ENCODE measurements around the gene SRGAP1. TPM values are rescaled to one million over a fixed set of nuclear protein-coding genes. Genes with fewer than 3 reads are reported as not detected.
"Not testable (repeated sequence)": the region's sequence is repeated elsewhere in the genome, so short reads cannot be mapped to it uniquely, and the experiment has no call there.

SRGAP1 gene
- total RNA-seq, 2 donors from 2014 or later, result 0.19 to 1.0 TPM

GRCh38 chr12:64018116-64018515 lies 173.6 kb downstream of the SRGAP1 start:
- H3K27me3 Mint-ChIP-seq; ATAC-seq; H3K36me3 Mint-ChIP-seq; H3K4me1 Mint-ChIP-seq (ENCODE audit: low read depth in 2 of 2); DNase-seq (ENCODE audit: low spot score); H3K4me3 Mint-ChIP-seq; H3K27ac Mint-ChIP-seq; H3K9me3 Mint-ChIP-seq: not testable (repeated sequence)

GRCh38 chr12:64018524-64018923 lies 174.0 kb downstream of the SRGAP1 start:
- DNase-seq (ENCODE audit: low spot score) (no peak), ATAC-seq (no peak)
- Mint-ChIP-seq H3K27ac (no peak overlapping the region), H3K4me3 (no peak overlapping the region), H3K9me3 (no peaks in the 10 kb centered on the region), H3K4me1 (ENCODE audit: low read depth in 2 of 2) (no peaks in the 10 kb centered on the region), H3K27me3 (peaks cover 0 to 8% of the 10 kb centered on the region in 2 donors), H3K36me3 (no peaks in the 10 kb centered on the region)

DNA sequence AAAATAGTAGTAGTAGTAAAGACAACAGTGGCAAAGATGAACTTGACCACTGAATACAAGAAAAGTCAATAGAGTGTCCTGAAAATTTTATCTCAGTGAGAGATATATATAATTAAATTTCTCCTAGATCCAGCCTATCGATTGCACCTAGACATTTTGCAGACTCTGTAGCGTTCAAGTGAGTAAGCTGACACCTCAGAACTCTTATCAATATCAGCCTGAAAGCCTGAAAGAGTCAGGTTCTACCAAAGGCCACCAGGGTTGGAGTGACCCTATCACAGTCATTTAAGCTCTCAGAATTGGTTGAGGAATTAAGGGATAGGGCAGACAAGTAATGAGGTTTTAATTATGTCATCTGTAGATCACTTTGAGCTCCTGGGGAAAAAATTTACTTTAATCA lies 174.6 kb downstream of the SRGAP1 start:
- DNase-seq (ENCODE audit: low spot score), result no peak
- no peak overlapping the region for H3K4me3 Mint-ChIP-seq
- H3K27me3 Mint-ChIP-seq, result peaks cover 0 to 8% of the 10 kb centered on the region in 2 donors
- no peaks in the 10 kb centered on the region for H3K4me1 Mint-ChIP-seq (ENCODE audit: low read depth in 2 of 2)
- ATAC-seq, result no peak
- no peaks in the 10 kb centered on the region for H3K36me3 Mint-ChIP-seq
- no peaks in the 10 kb centered on the region for H3K9me3 Mint-ChIP-seq
- H3K27ac Mint-ChIP-seq, result no peak overlapping the region

- DNase-seq (ENCODE audit: low spot score) (no peak), ATAC-seq (no peak)
- H3K9me3 Mint-ChIP-seq, result no peaks in the 10 kb centered on the region
Observed at GRCh38 chr12:64019654-64020053, 175.2 kb downstream of the SRGAP1 start.

DNA sequence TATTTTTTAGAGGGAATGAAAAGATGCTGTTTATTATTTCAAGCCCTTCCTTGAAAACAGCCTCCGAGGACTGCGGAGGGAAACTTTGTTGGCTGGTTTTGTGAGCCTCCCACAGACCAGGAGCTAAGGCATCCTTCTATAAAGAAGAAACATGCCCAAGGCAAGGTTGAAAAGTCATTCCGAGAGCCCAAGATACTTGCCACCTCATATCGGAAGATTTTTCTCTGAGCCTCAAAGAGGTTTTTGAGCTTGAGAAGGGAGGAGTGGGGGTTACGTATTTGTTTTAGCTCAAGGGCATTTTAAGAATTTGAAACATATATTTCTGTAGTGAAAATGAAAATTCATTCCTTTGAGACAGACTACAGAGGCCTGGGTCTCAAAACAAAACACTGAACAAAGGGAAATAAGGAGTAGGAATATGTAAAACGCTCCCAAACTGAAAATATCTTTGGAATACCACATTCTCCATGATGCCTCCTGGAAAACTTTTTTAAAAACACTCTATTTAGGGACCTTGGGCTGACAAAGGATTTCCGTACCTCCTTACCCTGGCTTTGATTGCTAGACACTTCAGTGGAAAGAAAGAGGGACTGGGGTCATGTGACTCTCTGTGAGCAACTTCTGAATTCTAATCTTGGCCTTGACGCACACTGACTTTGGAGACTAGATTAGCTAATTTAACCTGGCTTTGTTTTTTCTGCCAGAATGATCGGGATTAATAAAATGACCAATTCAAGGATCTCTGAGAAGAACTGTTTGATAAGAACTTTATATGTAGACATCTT lies 180.9 kb downstream of the SRGAP1 start:
- no peak overlapping the region for H3K4me3 Mint-ChIP-seq
- no peak for ATAC-seq
- no peak overlapping the region for H3K27ac Mint-ChIP-seq
- no peaks in the 10 kb centered on the region for H3K9me3 Mint-ChIP-seq
- no peaks in the 10 kb centered on the region for H3K36me3 Mint-ChIP-seq
- DNase-seq (ENCODE audit: low spot score), result no peak
- H3K27me3 Mint-ChIP-seq, result no peaks in the 10 kb centered on the region
- no peaks in the 10 kb centered on the region for H3K4me1 Mint-ChIP-seq (ENCODE audit: low read depth in 2 of 2)

More at GRCh38 chr12:64019654-64020053, 175.2 kb downstream of the SRGAP1 start:
- no peaks in the 10 kb centered on the region for H3K36me3 Mint-ChIP-seq
- H3K4me1 Mint-ChIP-seq (ENCODE audit: low read depth in 2 of 2), result no peaks in the 10 kb centered on the region
- no peak overlapping the region for H3K4me3 Mint-ChIP-seq
- no peak overlapping the region for H3K27ac Mint-ChIP-seq
- H3K27me3 Mint-ChIP-seq, result peaks cover 0 to 8% of the 10 kb centered on the region in 2 donors

- H3K27ac Mint-ChIP-seq, result no peak overlapping the region
- no peaks in the 10 kb centered on the region for H3K9me3 Mint-ChIP-seq
- H3K4me1 Mint-ChIP-seq (ENCODE audit: low read depth in 2 of 2), result no peaks in the 10 kb centered on the region
- H3K27me3 Mint-ChIP-seq, result no peaks in the 10 kb centered on the region
- ATAC-seq (no peak), DNase-seq (ENCODE audit: low spot score) (no peak)
- no peaks in the 10 kb centered on the region for H3K36me3 Mint-ChIP-seq
- H3K4me3 Mint-ChIP-seq, result no peak overlapping the region
Observed at GRCh38 chr12:64027311-64027710, 182.8 kb downstream of the SRGAP1 start.

- Mint-ChIP-seq H3K27ac (no peak overlapping the region), H3K4me1 (ENCODE audit: low read depth in 2 of 2) (no peaks in the 10 kb centered on the region), H3K27me3 (no peaks in the 10 kb centered on the region), H3K9me3 (no peaks in the 10 kb centered on the region), H3K36me3 (no peaks in the 10 kb centered on the region), H3K4me3 (no peak overlapping the region)
- DNase-seq (ENCODE audit: low spot score), result no peak
- ATAC-seq, result no peak
Observed at GRCh38 chr12:64028541-64028940, 184.0 kb downstream of the SRGAP1 start.

DNA sequence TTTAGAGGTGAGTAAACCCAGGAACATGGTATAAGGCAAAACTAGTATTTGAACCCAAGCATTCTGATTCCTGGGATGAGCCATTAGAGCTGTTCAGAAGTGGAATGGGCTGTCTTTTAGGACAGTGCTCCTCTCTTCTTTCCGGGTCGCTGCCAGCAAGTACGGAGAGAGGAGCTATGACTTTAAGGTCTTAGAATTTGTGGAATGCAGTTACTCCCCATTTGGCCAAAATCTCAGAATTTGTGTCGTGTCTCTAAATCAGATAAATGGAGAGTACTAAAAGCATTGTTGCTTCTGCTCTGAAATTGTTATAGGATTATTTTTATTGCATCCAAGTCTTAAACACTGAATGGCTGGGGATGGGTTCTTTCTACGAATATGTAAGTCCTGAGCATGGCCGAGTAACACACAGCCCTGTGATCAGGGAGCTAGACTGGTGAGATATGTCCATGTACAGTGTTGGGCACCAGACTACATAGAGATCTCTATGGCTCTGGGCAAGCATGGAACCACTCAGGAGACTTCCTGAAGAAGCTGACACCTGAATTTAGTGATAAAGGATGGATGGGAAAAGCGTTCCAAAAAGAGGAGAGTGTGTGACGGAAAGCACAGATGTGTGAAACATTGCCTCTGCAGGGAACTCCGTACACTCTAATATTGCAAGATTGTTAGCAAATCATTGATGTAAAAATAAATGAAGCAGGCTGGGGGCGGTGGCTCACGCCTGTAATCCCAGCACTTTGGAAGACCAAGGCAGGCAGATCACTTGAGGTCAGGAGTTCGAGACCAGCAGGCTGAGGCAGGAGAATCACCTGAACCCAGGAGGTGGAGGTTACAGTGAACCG lies 184.7 kb downstream of the SRGAP1 start:
- Mint-ChIP-seq H3K4me1 (ENCODE audit: low read depth in 2 of 2) (no peaks in the 10 kb centered on the region), H3K27ac (no peak overlapping the region), H3K36me3 (no peaks in the 10 kb centered on the region), H3K27me3 (no peaks in the 10 kb centered on the region), H3K4me3 (no peak overlapping the region), H3K9me3 (no peaks in the 10 kb centered on the region)
- ATAC-seq, result no peak
- DNase-seq (ENCODE audit: low spot score), result no peak

DNA sequence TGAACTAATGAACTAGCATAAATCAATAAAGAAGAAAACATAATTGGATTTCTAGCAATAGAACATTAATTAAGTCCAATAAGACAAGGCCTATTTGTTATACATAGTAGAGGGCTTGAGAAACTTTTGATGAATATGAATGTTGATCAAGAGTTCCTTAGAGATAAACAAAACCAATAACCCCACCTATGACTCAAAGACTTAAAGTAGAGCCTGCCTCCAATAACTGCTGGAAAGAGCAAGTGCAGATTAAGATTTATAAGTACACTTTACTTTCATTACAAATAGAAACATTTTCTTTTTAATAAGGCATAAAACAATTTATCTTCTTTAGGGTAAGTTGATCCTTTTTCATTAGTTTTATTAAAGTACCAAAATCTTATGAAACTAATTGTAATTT lies 185.7 kb downstream of the SRGAP1 start:
- Mint-ChIP-seq H3K9me3 (no peaks in the 10 kb centered on the region), H3K4me3 (no peak overlapping the region), H3K4me1 (ENCODE audit: low read depth in 2 of 2) (no peaks in the 10 kb centered on the region), H3K27me3 (no peaks in the 10 kb centered on the region), H3K36me3 (no peaks in the 10 kb centered on the region), H3K27ac (no peak overlapping the region)
- ATAC-seq (no peak), DNase-seq (ENCODE audit: low spot score) (no peak)

- not testable (repeated sequence) for H3K4me1 Mint-ChIP-seq (ENCODE audit: low read depth in 2 of 2); H3K27ac Mint-ChIP-seq; H3K4me3 Mint-ChIP-seq; DNase-seq (ENCODE audit: low spot score); H3K27me3 Mint-ChIP-seq; H3K9me3 Mint-ChIP-seq; H3K36me3 Mint-ChIP-seq; ATAC-seq
Observed at GRCh38 chr12:64034056-64034455, 189.6 kb downstream of the SRGAP1 start.

GRCh38 chr12:64034901-64035576 lies 190.5 kb downstream of the SRGAP1 start:
- no peak overlapping the region for H3K4me3 Mint-ChIP-seq
- DNase-seq (ENCODE audit: low spot score) (no peak), ATAC-seq (no peak)
- H3K36me3 Mint-ChIP-seq, result no peaks in the 10 kb centered on the region
- no peak overlapping the region for H3K27ac Mint-ChIP-seq
- no peaks in the 10 kb centered on the region for H3K9me3 Mint-ChIP-seq
- no peaks in the 10 kb centered on the region for H3K27me3 Mint-ChIP-seq
- no peaks in the 10 kb centered on the region for H3K4me1 Mint-ChIP-seq (ENCODE audit: low read depth in 2 of 2)

DNA sequence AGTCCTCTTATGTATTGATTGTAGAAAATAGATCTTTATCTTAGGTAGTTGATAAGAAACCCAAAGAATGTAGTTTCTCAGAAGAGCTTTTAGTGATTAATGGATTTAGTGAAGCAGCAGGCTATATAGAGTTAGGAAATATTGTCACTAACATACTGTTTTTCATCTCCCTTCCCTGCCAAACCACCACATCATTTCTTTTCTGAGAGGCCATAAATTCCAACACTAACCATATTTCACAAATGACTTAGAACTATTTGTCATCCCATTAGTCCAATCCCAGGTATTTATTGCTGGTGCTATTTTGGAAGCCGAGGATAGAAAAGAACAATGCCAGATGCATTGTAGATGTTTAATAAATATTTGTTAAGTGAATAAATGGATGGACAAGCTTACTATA lies 191.9 kb downstream of the SRGAP1 start:
- H3K4me1 Mint-ChIP-seq (ENCODE audit: low read depth in 2 of 2), result no peaks in the 10 kb centered on the region
- no peaks in the 10 kb centered on the region for H3K36me3 Mint-ChIP-seq
- DNase-seq (ENCODE audit: low spot score) (no peak), ATAC-seq (no peak)
- H3K27ac Mint-ChIP-seq, result no peak overlapping the region
- no peaks in the 10 kb centered on the region for H3K27me3 Mint-ChIP-seq
- H3K9me3 Mint-ChIP-seq, result no peaks in the 10 kb centered on the region
- no peak overlapping the region for H3K4me3 Mint-ChIP-seq

- DNase-seq (ENCODE audit: low spot score) (no peak), ATAC-seq (no peak)
- no peak overlapping the region for H3K4me3 Mint-ChIP-seq
- H3K4me1 Mint-ChIP-seq (ENCODE audit: low read depth in 2 of 2), result no peaks in the 10 kb centered on the region
- H3K27ac Mint-ChIP-seq, result no peak overlapping the region
- H3K27me3 Mint-ChIP-seq, result peaks cover 0 to 2% of the 10 kb centered on the region in 2 donors
- H3K9me3 Mint-ChIP-seq, result no peaks in the 10 kb centered on the region
- H3K36me3 Mint-ChIP-seq, result no peaks in the 10 kb centered on the region
Observed at GRCh38 chr12:64039281-64039871, 194.9 kb downstream of the SRGAP1 start.
